ENCODE results near the gene PRMT3.
"Not testable (repeated sequence)": the region's sequence is repeated elsewhere in the genome, so short reads cannot be mapped to it uniquely, and the experiment has no call there.

Gene PRMT3

DNA sequence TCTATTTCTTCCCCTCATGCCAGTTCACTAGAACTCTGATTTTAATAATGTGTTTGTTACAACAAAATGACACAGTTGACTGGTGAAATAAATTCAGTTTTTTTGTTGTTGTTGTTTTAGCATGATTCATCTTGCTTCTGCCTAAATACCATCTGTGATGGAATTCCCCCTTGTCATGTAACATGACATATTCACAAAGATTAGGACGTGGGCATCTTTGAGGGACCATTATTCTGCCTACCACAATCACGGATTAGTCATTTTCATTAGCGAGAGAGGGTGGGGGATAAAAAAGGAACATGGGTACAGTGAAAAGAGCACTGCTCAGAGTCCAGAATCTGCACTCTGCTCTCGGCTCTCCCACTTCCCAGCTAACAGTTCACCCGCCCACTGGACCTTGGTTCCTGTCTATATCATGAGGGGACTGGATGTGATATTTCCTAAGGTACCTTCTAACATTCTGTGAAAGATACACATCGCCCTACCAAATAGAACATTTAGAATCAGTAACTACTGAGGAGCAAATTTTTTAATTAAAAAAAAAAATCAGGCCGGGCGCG, 12.7 kb upstream of the PRMT3 start:
- no peak for DNase-seq (ENCODE audit: low read depth)

DNA sequence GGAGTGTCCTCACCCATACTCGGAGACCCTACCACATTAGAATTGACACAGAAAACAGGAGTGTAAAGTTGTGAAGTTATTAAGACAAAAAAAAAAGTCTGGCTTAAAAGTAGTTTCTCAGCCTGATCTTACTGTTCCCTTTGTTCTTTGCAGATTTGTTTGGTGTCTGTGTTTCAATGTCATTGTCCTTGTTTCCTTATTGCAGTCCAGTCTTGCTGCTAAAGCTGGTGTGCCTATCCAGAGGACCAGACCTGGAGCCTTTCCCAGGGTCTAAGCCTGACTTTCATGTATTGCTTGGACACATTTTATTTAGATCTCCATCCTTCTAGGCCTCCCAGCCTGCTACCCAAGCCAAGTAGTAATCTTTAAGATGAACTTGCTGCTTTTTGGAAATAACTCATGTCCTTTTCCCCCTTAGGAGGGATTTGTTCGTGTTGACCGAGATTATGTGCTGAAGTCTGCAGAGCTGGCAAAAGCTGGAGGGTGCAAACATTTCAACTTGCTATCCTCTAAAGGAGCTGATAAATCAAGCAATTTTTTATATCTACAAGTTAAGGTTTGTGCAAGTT, 11.3 kb upstream of the PRMT3 start:
- DNase-seq (ENCODE audit: low read depth): no peak

- DNase-seq (ENCODE audit: low read depth): not testable (repeated sequence)
Measured at GRCh38 chr11:20385996-20386395, 1.5 kb upstream of the PRMT3 start.

DNA sequence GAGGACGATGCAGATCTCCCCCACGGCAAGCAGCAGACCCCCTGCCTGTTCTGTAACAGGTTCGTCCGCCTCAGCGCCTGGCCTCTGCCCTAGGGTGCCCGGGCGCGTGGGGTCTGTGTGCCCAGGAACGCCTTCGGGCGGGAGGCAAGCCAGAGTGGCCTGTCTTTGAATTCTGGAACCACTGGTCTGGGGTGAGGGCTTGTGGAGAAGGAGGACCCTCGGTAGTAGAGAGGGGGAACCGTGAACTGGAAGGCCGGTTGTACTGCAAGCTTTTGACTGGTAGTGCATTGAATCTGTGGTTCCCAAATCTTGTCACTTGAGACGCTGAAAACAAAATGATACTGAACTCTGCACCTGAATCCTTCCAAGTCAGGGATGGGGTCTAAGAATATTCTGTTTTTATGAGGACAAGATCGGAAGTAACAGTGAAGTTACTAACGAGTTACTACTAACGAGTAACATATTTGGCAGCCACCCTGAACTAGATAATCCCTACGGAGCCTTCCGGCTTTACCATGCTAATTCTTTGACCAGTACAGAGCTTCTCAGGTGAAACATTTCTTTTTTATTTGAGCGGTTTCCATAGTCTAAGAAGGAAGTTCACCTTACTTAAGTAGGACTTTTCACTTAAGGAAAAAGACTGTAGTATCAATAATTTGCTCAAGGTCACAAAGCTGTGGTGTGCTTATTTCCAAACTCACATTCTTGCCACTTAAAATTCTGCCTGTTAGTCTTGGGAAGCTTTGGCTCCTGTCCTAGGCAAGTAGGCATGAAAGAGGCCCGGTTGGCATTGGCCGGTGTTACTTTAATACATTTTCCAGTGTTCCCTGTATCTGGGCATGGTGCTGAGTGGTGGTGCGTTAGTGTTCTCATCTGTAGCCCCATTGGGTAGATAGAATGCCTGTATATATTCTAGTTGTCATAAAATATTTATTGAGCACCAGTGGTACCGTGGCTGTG, 860 bp downstream of the PRMT3 start:
- DNase-seq (ENCODE audit: low read depth): no peak

GRCh38 chr11:20397281-20397680, 9.8 kb downstream of the PRMT3 start:
- no peak for DNase-seq (ENCODE audit: low read depth)

- no peak for DNase-seq (ENCODE audit: low read depth)
Measured at GRCh38 chr11:20399498-20399897, 12.0 kb downstream of the PRMT3 start.

GRCh38 chr11:20403059-20403458, 15.5 kb downstream of the PRMT3 start:
- no peak for DNase-seq (ENCODE audit: low read depth)

- DNase-seq (ENCODE audit: low read depth): no peak
Measured at GRCh38 chr11:20406484-20406883, 19.0 kb downstream of the PRMT3 start.

GRCh38 chr11:20407344-20407743, 19.8 kb downstream of the PRMT3 start:
- DNase-seq (ENCODE audit: low read depth): no peak

DNA sequence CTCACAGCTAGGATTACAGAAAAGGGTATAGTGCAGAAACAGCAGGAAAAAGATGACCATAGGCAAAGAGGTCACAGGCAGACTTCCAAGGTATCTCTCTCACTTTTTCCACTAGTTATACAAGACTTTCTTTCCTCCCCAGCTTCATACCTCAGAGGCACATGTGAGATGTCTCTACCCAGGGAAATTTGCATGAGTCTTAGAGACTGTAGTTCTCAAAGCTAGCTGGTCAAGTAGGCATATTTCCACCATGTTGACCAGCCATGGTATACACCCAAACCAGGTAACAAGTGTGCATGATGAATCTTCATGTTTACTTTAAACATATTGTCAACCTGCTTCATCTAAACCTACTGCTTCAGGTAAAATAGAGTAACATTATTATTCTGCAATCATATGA, 27.9 kb downstream of the PRMT3 start:
- no peak for DNase-seq (ENCODE audit: low read depth)

DNA sequence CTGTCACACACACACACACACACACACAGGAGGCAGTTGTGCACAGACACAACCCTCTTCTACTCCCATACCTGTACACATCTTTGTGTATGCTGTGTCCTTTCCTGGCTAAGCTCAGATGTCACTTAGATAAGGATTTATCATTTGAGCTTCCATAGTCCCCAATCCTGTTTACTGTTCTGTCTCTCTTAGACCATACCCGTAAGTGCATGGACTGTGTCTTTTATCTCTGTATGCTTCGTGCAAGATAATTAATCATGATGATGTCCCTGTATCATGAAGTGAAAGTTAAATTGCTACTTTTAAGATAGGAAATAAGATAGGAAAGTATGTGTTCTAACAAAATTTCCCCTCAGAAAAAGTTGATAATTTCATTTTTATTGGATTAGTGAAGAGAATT, 30.3 kb downstream of the PRMT3 start:
- no peak for DNase-seq (ENCODE audit: low read depth)

DNA sequence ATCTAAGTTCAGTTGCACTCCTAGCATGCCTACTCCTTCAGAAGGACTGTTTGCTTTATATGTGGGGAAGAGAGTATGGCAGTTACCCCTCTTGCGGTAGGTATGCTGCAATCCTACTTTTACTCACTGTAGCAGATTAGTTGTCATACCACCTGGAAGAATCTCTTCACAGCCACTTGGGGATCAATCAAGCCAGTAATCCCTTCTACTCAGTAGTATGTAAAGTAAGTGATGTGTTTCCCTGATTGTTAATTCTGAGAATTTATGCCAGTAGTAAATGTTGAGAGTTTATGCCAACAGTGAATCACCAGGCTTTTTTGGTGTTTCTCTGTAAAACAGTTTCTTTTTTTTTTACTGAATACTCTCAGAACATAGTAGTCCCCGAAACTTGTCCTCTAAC, 34.4 kb downstream of the PRMT3 start:
- no peak for DNase-seq (ENCODE audit: low read depth)

GRCh38 chr11:20429216-20429615, 41.7 kb downstream of the PRMT3 start:
- no peak for DNase-seq (ENCODE audit: low read depth)

GRCh38 chr11:20438637-20439036, 51.1 kb downstream of the PRMT3 start:
- no peak for DNase-seq (ENCODE audit: low read depth)

- no peak for DNase-seq (ENCODE audit: low read depth)
Measured at GRCh38 chr11:20443596-20443995, 56.1 kb downstream of the PRMT3 start.

DNA sequence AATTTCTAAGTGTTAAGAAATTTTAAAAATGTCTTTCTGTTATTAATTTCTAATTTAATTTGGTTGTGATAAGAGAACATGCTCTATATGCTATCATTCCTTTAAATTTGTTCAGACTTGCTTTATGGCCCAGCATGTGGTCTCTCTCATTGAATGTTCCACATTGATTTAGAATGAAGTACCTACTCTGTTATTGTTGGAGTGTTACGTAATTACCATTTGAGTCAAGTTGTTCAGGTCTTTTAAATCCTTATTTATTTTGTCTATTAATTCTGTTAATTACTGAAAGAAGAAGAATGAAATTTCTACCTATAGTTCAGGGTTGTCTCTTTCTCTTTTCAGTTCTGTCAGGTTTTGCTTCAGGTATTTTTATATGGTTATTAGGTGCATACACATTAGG, 57.0 kb downstream of the PRMT3 start:
- no peak for DNase-seq (ENCODE audit: low read depth)

GRCh38 chr11:20448834-20449233, 61.3 kb downstream of the PRMT3 start:
- DNase-seq (ENCODE audit: low read depth): no peak

GRCh38 chr11:20450829-20451228, 63.3 kb downstream of the PRMT3 start:
- no peak for DNase-seq (ENCODE audit: low read depth)

DNA sequence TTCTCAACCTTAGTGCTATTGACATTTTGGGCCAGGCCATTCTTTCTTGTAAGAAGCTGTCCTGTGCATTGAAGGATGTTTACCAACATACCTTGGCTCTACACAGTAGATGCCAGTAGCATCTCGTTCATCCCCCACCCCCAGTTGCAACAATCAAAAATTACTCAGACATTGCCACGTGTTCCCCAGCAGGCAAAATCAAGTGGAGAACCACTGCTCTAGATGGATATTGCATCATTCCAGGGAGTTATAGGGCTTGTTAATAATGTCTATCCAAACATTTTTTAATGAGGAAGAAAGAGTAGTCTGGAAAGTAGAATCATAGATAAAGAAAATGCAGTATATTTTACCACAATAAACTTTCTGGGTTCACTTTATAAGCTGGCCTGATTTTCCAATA, 64.1 kb downstream of the PRMT3 start:
- DNase-seq (ENCODE audit: low read depth): no peak

DNA sequence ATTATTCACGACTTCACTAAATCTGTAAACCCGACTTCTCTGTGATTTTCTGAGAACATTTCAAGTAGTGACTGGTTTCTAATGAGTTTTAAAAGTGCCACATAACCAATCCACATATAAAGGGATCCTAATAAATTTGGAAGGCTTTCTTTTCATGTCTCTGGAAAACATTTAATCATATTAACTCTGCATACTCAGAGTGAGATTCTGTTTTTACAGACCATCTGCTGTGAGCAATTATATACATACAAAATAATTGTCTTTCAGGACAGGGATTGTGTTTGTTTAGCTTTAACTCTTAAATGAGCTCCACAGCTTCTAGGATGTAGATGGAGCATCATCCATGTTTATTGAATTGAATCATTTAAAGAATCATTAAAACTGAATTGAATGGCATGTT, 65.1 kb downstream of the PRMT3 start:
- DNase-seq (ENCODE audit: low read depth): no peak

DNA sequence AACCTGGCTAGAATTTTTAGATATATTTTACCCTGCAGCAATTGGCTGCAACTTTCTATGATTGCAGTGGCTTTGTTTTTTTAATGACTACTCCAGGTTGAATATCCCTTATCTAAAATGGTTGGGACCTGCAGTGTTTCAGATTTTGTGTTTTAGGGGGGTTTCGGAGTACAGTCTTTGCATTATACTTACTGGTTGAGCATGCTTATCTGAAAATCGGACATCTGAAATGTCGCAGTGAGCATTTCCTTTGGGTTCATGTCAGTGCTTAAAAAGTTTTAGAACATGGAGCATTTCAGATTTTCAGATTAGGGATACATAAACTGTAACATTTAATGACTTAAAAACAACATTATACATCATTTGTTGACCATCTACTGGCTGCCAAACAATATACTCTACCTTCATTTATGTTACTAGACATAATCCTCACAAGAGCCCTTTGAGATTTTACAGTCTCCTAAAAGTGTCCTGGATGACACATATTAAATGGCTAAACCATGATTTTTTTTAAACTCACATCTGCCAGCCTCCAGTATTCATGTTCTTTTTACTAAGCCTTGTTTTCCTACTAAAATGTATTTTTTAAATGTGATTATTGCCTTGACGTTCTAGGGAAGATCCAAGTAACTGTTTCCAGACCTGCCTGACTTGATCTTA, 66.3 kb downstream of the PRMT3 start:
- DNase-seq (ENCODE audit: low read depth): no peak

GRCh38 chr11:20457001-20457799, 69.7 kb downstream of the PRMT3 start:
- DNase-seq (ENCODE audit: low read depth): no peak
